HG02943 (cell line): ENCODE results near the gene KCNK4.
A peak's percentile ranks its signal among the peaks of the same experiment; 100 is the strongest.

Source experiments
- ATAC-seq: cut with Tn5 transposase; IDR thresholded peaks from one replicate; pipeline ENCODE4 v1.9.1; 2021; ENCODE audit warnings: mild to moderate bottlenecking, low read depth, moderate library complexity; ENCODE audit not compliant: unreplicated experiment

KCNK4 gene

DNA sequence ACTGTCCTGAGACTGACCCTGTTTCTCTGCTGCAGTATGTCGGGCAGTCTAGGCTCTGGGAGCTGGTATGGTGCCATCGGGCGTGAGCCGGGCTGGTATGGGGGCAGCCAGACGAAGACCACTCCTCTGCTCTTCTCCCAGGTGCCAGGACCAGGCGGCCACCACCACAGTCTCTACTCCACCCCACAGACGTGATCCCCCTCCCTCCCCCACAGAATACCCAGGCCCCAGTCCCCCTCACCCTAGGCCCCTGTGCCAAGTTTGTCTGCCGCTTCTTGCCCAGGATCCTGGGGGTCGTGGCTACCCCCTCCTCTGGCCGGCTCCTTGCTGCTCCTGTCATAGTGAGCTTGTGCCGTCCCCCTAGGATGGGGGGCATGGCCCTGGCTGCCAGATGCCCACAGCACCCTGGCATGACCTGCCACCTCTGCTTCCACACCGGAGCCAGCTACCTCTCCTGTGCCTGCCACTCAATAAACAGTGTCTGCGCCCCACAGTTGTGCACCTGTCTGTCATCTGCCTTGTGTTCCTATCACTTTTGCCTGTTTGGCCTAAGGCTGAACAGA lies 2.0 kb upstream of the KCNK4 start:
- no peak for ATAC-seq

DNA sequence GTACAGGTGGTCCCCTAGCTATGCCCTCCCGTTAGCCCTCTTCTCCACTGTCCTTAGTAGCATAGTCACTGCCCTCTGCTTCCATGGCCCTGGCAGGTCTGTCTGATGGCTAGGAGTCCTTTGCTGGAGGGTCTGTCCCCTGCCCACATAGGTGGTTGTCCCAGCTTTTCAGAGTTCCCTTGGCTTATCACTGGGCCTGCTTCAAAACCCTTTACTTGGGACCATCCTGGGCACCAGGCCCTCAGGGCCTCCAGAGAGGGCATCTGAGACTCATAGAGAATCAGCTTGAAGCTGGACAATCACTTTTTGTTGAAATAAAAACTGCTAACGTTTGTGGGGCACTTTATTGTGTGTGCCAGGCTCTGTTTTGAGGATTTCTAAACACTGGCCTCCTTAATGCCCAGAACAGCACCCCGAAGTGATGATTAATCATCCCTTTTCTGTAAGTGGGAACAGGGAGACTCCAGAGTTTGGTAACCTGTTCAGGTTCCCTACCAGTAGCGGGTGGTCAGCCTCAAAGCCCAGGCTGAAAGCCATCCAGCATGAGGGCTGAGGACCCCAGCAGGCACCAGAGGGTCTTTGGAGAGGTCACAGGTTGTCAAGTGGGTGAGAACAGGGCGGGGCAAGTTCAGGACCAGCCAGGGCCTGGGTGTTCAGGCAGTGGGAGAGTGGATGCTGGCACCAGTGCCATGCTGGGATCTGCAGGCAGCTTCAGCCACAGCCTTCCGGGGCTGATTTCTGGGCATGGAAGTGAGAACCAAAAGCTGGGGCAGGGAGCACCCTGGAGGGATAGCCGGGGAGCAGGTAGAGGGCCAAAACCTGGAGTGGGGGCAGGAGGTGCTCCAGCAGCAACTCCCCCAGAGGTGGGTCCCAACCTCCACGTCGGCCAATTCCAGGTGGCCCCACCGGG lies 495 bp upstream of the KCNK4 start:
- ATAC-seq, result no peak

DNA sequence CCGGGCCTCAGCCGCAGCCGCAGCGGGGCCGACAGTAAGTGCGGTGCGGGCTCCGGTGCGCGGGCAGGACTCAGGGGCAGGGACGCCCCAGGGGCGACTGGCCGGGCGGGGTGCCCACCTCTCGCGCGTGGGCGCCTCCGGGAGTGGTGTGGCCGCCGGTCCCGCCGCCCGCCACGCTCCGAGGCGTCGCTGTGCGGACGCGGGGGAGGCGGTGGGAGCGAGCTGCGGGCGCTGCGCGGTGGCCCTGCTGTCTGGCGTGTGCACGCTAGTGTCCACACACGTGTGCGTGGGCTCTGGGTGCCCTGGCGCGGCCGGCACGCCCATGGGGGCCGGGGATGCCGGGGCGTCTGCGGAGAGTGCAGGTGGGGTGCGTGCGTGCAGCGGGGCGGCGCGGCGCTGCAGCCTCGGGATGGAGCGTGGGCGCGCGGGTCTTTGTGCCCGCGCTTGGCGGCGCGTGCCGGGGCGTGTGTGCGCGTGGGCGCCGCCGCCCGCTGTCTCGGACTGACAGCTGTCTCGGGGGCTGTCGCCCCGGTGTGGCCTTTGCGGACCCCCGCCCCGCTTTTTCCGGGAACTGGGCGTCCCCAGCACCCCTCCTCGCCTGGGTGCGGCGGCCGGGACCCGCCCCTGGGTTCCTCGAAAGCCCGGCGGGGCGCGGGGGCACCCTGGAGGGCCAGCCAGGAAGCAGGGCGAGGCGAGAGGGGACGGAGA lies 804 bp downstream of the KCNK4 start:
- ATAC-seq, result no peak

DNA sequence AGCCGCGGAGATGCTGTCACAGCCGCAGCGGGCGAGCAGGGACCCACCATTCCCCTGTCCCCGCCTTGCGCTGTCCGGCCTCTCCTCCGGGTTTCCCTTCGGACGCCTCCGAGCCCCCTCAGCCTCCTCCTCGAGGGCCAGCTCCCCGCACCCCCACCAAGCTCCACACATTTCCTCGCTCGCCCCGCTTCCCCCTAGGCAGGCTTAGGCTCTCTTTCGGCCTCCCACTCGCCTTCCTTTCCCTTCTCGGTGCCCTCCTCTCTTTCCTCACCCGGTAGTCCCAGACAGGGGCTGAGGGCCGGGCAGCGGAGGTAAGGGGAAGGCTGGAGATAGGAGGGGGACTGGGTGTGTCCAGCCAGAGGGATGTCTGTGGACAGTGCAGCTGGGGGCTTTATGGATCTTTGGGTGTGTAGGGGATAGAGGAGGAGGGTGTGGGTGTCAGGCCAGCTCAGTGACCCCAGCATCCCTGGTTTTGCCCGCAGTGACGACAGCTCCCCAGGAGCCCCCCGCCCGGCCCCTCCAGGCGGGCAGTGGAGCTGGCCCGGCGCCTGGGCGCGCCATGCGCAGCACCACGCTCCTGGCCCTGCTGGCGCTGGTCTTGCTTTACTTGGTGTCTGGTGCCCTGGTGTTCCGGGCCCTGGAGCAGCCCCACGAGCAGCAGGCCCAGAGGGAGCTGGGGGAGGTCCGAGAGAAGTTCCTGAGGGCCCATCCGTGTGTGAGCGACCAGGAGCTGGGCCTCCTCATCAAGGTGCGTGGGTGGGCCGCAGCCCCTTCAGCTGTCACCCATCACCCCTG lies 1.6 kb downstream of the KCNK4 start:
- ATAC-seq, result no peak

DNA sequence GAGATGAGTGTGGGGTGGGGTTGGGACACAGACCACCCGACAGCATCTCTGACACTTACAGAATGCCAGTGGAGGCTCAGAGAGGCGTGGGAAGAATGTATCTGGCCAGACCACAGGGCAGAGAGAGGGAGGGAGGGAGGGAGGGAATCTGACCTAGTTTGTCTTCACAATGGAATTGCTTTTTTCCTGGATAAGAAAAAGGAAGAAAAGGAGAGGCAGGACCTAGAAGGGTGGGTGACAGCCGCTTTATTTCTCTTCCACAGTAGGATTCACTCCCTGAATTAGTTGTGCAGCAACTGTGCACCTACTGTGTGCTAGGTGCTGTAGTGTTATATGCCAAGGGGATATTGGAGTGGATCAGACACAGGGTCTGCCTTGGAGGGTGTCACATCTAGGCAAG lies 3.7 kb downstream of the KCNK4 start:
- no peak for ATAC-seq

DNA sequence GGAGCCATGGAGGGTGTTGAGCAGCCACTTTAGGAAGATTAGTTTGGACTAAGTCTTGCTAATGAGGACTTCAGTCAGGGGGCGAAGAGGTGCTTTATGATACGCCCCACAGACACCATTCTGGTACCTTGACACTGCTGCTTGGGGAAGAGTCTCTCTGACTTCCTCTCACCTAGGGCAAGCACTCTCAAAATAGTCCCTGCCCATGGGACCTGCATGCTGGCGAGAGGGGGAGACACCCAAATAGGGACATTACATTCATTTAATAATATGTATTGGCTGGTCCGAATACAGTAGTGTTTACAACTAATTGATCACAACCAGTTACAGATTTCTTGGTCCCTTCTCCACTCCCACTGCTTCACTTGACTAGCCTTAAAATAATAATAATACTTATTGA lies 4.7 kb downstream of the KCNK4 start:
- no peak for ATAC-seq

DNA sequence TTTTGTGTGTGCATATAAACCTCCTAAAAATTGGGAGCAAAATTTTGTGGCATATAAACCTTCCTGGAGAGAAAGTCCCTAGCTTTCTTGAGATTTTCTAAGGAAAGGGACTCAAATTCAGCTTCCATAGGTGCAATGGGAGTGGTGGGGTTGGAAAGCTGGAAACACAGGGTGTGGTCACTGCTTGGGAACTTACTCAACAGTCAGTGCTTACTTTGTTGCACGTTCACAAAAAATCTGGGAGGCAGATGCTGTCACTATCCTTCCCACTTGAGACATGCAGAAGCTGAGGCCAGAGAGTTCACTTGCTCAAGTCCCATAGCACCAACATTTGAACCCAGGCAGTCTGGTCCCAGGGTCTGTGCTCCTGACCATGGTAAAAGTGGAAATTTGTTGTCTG lies 5.1 kb downstream of the KCNK4 start:
- ATAC-seq, result no peak

DNA sequence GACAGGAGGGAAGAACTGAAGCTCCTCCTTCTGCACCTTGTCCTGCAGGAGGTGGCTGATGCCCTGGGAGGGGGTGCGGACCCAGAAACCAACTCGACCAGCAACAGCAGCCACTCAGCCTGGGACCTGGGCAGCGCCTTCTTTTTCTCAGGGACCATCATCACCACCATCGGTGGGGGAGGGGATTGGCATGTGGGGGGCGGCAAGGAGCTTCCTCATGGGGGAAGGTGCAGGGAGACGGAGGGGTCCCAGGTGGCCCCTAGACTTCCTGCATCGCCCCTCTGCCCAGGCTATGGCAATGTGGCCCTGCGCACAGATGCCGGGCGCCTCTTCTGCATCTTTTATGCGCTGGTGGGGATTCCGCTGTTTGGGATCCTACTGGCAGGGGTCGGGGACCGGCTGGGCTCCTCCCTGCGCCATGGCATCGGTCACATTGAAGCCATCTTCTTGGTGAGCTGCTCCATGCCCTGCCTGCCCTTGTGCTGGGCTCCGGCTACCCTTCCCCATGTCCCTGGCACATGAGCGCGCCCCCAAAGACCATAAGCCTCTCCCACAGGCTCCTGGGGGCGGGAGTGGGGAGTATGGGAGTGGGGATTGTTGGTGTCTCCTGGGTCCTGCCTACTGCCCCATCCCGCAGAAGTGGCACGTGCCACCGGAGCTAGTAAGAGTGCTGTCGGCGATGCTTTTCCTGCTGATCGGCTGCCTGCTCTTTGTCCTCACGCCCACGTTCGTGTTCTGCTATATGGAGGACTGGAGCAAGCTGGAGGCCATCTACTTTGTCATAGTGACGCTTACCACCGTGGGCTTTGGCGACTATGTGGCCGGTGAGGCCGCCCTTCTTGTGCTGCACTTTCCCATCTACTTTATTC lies 6.0 kb downstream of the KCNK4 start:
- ATAC-seq, result no peak

DNA sequence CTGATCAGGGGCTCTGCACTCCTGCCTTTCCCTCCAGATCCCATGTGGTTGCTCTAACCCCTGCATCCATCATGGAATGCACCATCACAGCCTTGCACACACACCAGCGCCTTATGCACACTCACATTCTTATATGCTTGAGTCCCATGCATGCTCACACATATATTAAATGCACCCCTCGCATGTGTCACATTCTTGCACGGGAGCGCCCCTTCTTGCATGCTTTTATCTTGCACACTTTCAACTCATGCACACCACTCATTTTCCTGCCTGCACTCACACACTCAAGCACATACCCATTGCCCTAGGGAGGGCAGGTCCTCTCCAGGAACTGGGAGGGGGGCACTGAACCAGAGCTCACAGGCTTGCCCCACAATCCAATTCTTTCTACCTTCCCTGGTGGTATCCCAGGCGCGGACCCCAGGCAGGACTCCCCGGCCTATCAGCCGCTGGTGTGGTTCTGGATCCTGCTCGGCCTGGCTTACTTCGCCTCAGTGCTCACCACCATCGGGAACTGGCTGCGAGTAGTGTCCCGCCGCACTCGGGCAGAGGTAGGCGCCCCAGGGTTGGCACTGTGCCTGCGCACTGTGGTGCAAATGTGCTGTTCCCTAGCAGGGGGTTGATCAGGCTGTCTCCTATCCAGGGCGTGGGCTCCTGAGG lies 6.7 kb downstream of the KCNK4 start:
- no peak for ATAC-seq

DNA sequence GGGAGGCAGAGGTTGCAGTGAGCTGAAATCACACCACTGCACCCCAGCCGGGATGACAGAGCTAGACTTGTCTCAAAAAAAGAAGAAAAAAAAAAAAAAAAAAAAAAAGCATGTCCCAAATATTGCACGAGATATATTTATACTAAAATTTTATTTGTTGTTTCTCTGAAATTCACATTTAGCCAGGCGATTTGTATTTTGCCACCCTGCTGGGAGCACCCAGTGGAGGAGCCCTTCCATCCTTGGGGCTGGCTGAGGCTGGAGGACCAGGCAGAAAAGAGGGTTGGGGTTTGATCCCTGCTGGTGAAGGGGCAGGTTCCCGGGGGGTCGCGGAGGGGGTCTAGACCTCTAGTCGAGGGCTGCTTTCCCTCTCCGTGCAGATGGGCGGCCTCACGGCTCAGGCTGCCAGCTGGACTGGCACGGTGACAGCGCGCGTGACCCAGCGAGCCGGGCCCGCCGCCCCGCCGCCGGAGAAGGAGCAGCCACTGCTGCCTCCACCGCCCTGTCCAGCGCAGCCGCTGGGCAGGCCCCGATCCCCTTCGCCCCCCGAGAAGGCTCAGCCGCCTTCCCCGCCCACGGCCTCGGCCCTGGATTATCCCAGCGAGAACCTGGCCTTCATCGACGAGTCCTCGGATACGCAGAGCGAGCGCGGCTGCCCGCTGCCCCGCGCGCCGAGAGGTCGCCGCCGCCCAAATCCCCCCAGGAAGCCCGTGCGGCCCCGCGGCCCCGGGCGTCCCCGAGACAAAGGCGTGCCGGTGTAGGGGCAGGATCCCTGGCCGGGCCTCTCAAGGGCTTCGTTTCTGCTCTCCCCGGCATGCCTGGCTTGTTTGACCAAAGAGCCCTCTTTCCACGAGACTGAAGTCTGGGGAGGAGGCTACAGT lies 8.1 kb downstream of the KCNK4 start:
- ATAC-seq, result no peak

DNA sequence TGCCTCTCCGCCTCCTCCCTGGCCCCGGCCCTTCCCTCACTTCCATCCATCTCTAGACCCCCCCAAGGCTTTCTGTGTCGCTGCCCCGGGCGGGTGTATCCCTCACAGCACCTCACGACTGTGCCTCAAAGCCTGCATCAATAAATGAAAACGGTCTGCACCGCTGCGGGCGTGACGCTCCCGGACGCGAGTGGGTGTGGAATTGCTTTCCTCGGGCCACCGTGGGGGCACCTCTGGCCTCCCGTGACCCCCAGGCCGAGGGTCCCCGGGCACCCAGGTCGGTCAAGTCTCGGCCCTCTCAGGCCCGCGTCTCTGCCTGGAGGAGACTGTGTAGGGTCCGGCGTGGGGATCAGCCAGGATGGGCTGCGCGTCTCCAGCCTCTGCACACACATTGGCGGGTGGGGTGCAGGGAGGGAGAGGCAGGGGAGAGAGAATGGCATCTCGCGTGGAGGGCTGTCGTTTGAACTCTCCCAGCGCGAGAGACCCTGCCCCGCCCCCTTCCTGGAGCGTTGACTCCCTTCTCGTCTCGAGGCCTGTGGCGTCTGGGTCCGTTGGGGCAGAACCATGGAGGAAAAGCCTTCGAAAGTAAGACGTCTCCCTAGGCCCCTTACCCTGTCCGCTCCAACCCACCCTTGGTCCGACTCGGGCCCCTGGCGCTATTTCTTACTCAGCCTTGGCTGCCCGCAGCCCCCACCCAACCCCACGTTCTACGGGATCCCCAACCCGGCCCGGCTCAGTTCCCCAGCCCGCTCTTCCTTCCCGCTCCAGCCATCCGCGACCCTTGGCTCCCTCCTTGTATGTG lies 8.9 kb downstream of the KCNK4 start, which contains the start of gene CATSPERZ:
TSS of gene CATSPERZ (plus strand) at position 512 of the 802 bp plus-strand sequence. CDS start at position 565, 53 bp downstream.
- no peak for ATAC-seq

DNA sequence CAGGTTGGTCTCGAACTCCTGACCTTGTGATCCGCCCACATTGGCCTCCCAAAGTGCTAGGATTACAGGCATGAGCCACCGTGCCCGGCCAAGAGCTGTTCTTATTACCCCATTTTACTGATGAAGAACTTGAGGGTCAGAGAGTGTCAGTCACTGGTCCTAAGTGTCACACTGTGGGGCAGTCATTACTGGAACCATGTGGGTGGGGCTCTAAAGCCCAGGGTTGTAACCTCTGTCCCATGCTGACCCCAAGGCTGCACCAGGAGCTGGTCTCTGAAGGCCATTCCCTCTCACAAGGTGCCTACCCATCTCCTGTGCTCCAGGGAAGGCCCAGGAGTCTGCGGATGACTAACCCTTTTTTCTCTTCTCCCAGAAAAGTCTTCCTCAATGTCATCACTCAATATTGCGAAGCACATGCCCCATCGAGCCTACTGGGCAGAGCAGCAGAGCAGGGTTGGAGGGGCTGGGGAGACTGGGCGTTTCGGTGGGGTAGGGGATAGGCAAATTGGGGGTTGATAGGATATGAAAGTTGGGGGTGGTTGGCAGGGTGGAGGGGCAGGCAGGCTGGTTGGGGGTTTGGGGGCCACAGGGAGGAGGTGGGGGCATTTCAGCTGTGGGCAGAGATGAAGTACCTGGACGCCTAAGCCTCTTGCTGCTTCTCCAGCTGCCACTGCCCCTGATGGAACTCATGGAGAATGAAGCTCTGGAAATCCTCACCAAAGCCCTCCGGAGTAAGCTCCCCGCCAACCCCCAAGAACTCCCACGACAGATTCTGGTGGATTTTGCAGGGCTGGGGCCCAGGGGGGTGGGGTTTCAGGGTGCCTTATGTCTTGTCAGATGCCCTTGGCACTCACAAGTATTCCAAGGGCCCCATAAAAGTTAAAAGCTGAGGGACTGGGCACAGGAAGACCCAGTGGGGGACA lies 12.3 kb downstream of the KCNK4 start:
- no peak for ATAC-seq

DNA sequence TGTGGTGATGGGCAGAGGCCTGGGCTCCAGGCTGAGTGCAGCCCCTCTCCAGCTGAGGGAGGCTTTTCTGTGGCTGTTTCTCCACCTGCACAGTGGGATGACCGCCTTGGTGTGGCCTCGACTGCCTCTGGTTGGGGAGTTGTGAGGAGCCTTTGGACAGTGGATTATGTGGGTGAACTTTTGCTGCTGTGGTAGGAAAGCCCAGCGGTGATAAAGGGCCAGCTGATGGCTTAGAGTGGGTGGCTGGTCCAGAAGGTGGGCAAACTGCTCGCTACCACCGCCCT lies 12.9 kb downstream of the KCNK4 start:
- no peak for ATAC-seq

DNA sequence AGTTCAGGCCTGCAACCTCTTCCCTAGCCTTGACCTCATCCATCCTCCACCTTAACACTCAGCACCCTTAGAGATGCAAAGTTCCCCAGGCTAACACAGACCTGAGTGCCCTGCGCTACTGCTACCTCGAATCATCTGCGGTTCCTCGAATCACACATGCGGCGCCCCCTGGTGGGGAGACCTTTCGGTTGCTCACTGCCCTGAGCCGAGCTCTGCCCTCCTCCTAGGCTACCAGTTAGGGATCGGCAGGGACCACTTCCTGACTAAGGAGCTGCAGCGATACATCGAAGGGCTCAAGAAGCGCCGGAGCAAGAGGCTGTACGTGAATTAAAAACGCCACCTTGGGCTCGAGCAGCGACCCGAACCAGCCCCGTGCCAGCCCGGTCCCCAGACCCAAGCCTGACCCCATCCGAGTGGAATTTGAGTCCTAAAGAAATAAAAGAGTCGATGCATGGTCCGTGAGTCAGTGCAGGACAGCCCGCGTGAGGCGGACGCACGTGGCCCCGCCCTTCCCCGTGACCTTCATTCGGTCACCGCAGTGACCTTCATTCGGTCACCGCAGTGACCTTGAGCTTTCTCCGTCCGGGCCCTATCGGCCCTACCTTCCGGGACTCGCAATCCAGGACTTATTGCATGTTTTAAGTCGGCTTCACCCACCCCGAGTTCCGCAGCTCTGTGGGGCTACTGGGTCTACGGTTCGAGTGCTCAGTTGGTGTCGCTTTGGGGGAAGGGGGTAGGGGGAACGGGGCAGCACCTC lies 13.4 kb downstream of the KCNK4 start:
- peak; percentile 11 for ATAC-seq

DNA sequence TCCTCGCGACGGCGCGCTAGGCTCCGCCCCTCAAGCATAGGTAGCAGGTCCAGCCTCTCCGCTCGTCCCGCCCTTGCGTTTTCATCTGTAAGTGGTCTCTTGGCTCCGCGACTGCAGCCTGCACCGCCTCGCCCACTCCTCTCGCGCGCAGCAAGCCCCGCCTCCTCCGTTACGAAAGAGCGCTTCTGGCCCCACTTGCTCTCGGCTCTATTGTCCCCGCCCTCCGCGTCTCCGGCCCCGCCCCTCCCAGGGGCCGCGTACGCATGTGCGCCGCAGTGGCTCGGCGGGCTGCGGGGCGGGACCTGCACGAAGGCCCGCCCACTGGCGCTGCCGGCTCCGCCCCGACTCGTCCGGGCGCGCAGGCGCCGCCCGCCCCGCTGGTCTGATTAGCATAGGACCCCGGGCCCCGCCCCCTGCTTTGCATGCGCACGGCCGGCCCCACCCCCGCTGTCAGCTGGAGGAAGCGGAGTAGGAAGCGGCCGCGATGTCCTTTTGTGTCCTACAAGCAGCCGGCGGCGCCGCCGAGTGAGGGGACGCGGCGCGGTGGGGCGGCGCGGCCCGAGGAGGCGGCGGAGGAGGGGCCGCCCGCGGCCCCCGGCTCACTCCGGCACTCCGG lies 14.1 kb downstream of the KCNK4 start, which contains the start of gene ESRRA:
TSS of gene ESRRA (plus strand) at position 450 of the 616 bp plus-strand sequence. CDS start 1,656 bp downstream, outside the sequence.
- ATAC-seq, result peak; percentile 53
